Thyroid gland (tissue), 4 donors: Measurements from ENCODE around the gene UNKL. TPM values are rescaled to one million over a fixed set of nuclear protein-coding genes. Genes with fewer than 3 reads are reported as not detected.

ENCODE experiments used
- DNase-seq, 2 donors: peaks; one replicate each; pipeline ENCODE4 v3.0.0-alpha.2; 2019
- H3K27ac ChIP-seq, 3 donors: fragments of 200-600 bp; sonication (generic); 1 replicate in 2 of 3; 2 replicates in 1 of 3; pipeline ENCODE4 v1.5.1; 2016 to 2019; ENCODE audit warnings: mild to moderate bottlenecking in 1 of 3, moderate library complexity in 1 of 3
- H3K27me3 ChIP-seq: fragments of 200-600 bp; sonication (generic); one replicate; pipeline ENCODE4 v1.5.1; 2019
- H3K36me3 ChIP-seq, 2 donors: fragments of 200-600 bp; sonication (generic); one replicate each; pipeline ENCODE4 v1.5.1; 2016 to 2019
- H3K4me1 ChIP-seq, 2 donors: fragments of 200-600 bp; sonication (generic); one replicate each; pipeline ENCODE4 v1.5.1; 2017 to 2019
- H3K4me3 ChIP-seq, 3 donors: fragments of 200-600 bp; sonication (generic); replicated peaks in 1 of 3; 1 replicate in 2 of 3; 2 replicates in 1 of 3; pipeline ENCODE4 v1.5.1; 2016; ENCODE audit warnings: mild to moderate bottlenecking in 1 of 3
- H3K9me3 ChIP-seq: fragments of 200-600 bp; sonication (generic); one replicate; pipeline ENCODE4 v1.5.1; 2017
- POLR2A ChIP-seq, 2 donors: fragments of 450-650 bp; IDR thresholded peaks; one replicate each; pipeline ENCODE4 v1.6.1; 2017; ENCODE audit warnings: antibody characterized with exemption in 2 of 2, mild to moderate bottlenecking in 2 of 2, moderate library complexity in 1 of 2
- whole genome bisulfite sequencing, 2 donors: methylation state at CpG; one replicate each; pipeline ENCODE4 v1.1.5; 2017; 5-methylcytosine and 5-hydroxymethylcytosine counted together
- intact Hi-C: fragments of 100-400 bp; cut with DNase I; formaldehyde crosslinking; loops from one replicate; pipeline ENCODE4 v1.15.1; 2023
- total RNA-seq, 4 donors: library from RNA; depleted of rRNA; stranded (reverse); fragments of >200 nt; gene quantifications; one replicate each; pipeline ENCODE4 v1.2.3, GENCODE V29; 2016
- TF ChIP-seq, protein P1 (sequence below), 6 experiments: fragments of 200-600 bp in 3 of 6; fragments of 450-650 bp in 3 of 6; sonication (generic) in 3 of 6; IDR thresholded peaks; one replicate each; pipeline ENCODE4 v1.5.1; 2016 to 2019; ENCODE audit warnings: antibody characterized with exemption in 6 of 6, mild to moderate bottlenecking in 2 of 6, inconsistent platforms in 1 of 6, moderate library complexity in 1 of 6

UNKL gene
- total RNA-seq, 4 donors from 2014 or later: 26.2 to 46.9 (median 31.3) TPM

DNA sequence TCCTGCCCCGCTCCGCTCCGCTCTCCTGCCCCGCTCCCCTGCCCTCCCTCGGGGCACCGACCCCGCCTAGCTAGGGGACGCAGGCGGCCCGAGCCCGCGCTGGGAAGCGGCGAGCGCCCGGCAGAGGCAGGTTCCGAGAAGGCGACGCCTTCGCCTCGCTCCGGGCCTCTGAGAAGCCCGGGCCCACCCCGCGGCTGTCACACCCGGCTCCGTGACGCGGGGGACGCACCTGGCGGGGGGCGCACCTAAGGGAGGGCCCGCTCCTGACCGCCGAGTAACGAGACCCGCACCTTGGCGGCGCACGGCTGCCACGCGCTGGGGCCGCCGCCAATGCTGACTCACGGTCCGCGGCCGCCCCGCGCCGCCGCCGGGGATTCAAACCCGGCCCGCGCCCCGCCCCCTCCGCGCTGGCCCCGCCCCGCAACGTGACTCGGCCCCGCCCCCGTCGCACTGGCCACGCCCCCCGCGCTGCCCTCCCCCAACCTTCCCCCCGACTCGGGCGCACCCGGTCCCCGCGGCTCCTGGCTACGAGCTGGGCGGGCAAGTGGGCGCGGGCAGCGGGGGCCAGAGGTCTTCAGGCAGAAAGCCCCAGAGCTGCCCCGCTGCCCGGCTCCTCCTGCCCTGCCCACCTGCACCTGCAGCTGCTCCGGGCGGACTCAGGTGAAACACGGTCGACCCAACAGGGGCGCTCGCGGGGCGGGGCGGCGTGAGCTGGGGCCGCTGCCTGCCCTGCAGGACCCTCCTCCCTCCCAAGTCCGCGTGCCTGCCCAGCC lies 35.0 kb downstream of the UNKL start:
- H3K27me3 ChIP-seq: no peaks in the 10 kb centered on the region
- H3K4me3 ChIP-seq: peak overlapping the region; percentile 10 to 47 (median 32)
- H3K36me3 ChIP-seq: peaks cover 7 to 11% of the 10 kb centered on the region in 2 donors
- DNase-seq: peak; percentile 46 to 61
- H3K27ac ChIP-seq: peak overlapping the region; percentile 50 to 74 (median 71)
- 21 to 26% methylated on average over 14 to 16 of the region's 95 CpGs for WGBS, 2 donors
- H3K9me3 ChIP-seq: no peaks in the 10 kb centered on the region
- no peak for TF ChIP-seq POLR2A (IDR thresholded peaks at IDR 0.05)
- TF ChIP-seq, protein P1, sequence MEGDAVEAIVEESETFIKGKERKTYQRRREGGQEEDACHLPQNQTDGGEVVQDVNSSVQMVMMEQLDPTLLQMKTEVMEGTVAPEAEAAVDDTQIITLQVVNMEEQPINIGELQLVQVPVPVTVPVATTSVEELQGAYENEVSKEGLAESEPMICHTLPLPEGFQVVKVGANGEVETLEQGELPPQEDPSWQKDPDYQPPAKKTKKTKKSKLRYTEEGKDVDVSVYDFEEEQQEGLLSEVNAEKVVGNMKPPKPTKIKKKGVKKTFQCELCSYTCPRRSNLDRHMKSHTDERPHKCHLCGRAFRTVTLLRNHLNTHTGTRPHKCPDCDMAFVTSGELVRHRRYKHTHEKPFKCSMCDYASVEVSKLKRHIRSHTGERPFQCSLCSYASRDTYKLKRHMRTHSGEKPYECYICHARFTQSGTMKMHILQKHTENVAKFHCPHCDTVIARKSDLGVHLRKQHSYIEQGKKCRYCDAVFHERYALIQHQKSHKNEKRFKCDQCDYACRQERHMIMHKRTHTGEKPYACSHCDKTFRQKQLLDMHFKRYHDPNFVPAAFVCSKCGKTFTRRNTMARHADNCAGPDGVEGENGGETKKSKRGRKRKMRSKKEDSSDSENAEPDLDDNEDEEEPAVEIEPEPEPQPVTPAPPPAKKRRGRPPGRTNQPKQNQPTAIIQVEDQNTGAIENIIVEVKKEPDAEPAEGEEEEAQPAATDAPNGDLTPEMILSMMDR (IDR thresholded peaks at IDR 0.05): no peak
- intact Hi-C loops: no loop called here
- peaks cover 13 to 14% of the 10 kb centered on the region in 2 donors for H3K4me1 ChIP-seq

DNA sequence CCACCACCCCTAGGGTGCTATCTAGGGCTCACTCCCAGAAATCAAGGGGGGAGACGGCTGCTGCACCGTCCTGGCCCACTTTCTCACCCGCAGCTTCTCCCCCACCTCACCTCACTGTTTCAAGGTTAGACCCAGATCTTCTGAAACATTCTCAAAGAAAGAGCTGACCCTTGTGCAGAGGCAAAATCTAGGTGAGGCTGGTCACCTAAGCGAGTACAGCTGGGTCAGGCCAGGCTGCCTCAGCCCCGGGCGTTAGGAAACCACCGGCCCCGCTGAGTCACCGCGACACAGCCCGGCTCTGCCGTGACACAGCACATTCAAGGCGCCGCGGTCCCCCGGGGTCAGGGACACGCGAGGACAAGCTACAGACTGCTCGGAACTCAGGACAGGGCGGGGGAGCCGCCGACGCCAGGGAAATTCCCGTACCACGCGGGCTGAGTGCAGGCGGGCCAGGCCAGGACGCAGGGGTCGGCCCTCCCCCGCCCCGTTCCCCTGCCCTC lies 35.6 kb downstream of the UNKL start:
- Histone ChIP-seq H3K27ac (peak overlapping the region; percentile 50 to 74 (median 71)), H3K4me1 (peaks cover 13 to 14% of the 10 kb centered on the region in 2 donors), H3K36me3 (peaks cover 7 to 11% of the 10 kb centered on the region in 2 donors), H3K4me3 (peak overlapping the region; percentile 10 to 47 (median 32)), H3K9me3 (no peaks in the 10 kb centered on the region), H3K27me3 (no peaks in the 10 kb centered on the region)
- peak; percentile 78 to 87 for DNase-seq
- no peak for TF ChIP-seq POLR2A (IDR thresholded peaks at IDR 0.05)
- TF ChIP-seq, protein P1 (IDR thresholded peaks at IDR 0.05): no peak
- 44 to 77% methylated on average over 3 to 6 of the region's 31 CpGs for WGBS, 2 donors
- intact Hi-C loops: no loop called here

DNA sequence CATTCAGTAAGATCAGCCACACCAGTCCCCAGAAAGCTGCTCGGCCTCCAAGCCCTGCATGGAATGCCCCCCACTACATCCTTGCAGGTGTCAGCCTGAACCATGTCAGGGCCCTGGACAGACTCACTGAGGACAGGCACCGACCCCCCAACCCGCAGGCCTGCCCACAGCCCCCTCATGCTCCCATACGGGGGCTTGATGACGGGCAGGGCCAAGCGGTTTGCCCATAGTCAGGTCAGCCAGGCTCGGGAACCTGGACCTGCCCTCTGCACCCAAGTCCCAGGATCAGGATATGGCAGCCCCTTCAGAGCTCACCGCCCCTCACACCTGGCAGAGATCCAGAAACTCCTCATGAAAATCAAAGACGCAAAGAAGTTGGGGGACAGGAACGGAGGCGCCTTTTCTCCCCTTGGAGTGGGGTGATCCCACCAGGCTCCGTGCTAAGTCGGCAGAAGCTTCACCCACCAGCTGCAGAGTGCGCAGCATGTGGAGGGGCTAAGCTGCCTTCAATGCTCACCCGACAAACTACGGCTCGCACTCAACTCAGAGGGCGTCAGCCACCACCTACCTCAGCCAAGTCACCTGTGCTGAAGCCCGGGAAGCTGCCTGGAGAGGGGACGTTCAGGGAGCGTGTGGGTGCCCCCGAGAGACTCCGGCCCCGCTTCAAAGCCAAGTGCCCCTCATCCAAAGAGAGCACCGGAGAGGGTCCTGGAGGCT lies 36.3 kb downstream of the UNKL start:
- TF ChIP-seq POLR2A (IDR thresholded peaks at IDR 0.05): no peak
- TF ChIP-seq, protein P1 (IDR thresholded peaks at IDR 0.05): no peak
- Histone ChIP-seq H3K36me3 (peaks cover 7 to 11% of the 10 kb centered on the region in 2 donors), H3K4me1 (peaks cover 13 to 14% of the 10 kb centered on the region in 2 donors), H3K9me3 (no peaks in the 10 kb centered on the region), H3K27me3 (no peaks in the 10 kb centered on the region), H3K27ac (no peak overlapping the region), H3K4me3 (no peak overlapping the region)
- intact Hi-C loops: no loop called here
- WGBS, 2 donors: 90 to 93% methylated on average over 18 to 23 of the region's 25 CpGs
- no peak for DNase-seq

DNA sequence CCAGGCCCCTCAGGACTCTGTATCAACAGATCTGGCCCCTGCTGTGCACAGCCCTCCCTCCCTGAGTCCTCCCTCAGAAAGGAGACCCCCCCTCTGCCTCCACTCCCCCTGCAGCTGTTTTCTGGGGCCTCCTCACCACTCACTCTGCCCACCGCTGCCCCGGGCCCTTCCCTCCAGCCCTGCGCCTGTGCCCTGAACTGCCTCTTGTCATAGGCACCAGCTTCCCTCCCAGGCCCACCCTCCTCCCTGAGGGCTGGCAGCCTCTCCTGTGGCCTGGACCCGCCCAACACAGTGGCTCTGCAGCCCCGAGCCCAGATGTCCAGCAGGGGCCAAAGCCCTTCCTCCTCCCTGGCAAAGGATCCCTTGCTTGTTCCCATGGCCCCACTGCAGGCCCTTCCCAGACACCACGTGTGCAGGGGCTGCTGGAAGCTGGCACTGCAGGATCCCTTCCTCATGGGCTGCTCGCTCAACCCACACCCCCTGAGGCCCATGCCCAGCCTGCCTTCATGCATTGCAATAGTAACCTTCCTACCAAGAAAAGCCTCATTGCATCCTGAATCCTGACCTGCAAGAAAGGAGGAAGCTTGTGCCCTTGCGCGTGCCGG lies 37.0 kb downstream of the UNKL start:
- WGBS, 2 donors: 95 to 97% methylated on average over 7 to 9 of the region's 10 CpGs

More for the DNA sequence above, 37.0 kb downstream of the UNKL start:
- Histone ChIP-seq H3K9me3 (no peaks in the 10 kb centered on the region), H3K27me3 (no peaks in the 10 kb centered on the region), H3K4me1 (peaks cover 13 to 14% of the 10 kb centered on the region in 2 donors), H3K27ac (no peak overlapping the region), H3K36me3 (peaks cover 5 to 11% of the 10 kb centered on the region in 2 donors), H3K4me3 (no peak overlapping the region)
- intact Hi-C loops: no loop called here
- TF ChIP-seq, protein P1 (IDR thresholded peaks at IDR 0.05): no peak
- no peak for TF ChIP-seq POLR2A (IDR thresholded peaks at IDR 0.05)
- no peak for DNase-seq
